ENCODE results near the gene ACE. TPM values are rescaled to one million over a fixed set of nuclear protein-coding genes. Genes with fewer than 3 reads are reported as not detected.

ACE gene
- total and polyA plus RNA-seq, 4 donors = 6.3 to 15.4 (median 11.3) TPM

GRCh38 chr17:63443053-63443452, 33.8 kb upstream of the ACE start:
- no peak overlapping the region for H3K4me3 ChIP-seq (ENCODE audit: low read depth, low read length)
- WGBS (ENCODE audit: insufficient coverage) = 99% methylated on average over 4 of the region's 6 CpGs
- peaks cover 45% of the 10 kb centered on the region for H3K4me1 ChIP-seq (ENCODE audit: control insufficient read depth, insufficient read depth, low read length)
- no peak overlapping the region for H3K27ac ChIP-seq (ENCODE audit: low read depth, low read length)
- no peak for DNase-seq (ENCODE audit: low read depth in 4 of 6, low spot score in 6 of 6)
- H3K9me3 ChIP-seq (ENCODE audit: control insufficient read depth, insufficient read depth, low read length) = no peaks in the 10 kb centered on the region
- no peaks in the 10 kb centered on the region for H3K27me3 ChIP-seq (ENCODE audit: control insufficient read depth, insufficient read depth, low read length)
- peaks cover 15% of the 10 kb centered on the region for H3K36me3 ChIP-seq (ENCODE audit: control insufficient read depth, insufficient read depth, low read length)

DNA sequence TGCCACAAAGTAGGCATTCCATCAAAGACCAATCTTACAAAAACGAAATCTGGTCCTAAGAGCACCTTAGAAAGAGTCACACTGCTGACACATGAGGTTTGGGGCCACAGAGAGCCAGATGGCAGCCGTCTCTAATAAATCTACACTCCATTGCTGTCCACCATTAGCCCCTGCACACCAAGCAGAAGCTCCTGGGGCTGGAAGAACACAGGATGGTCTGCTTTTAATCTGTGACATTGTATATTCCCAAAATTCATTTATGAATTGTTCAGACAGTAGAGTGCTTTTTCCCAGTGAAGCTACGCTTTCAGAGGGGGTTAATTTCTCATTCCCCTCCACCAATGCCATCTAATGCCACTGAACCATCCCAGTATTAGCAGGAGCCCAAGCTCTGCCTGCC, 32.4 kb upstream of the ACE start:
- Histone ChIP-seq H3K36me3 (ENCODE audit: control insufficient read depth, insufficient read depth, low read length) (peaks cover 15% of the 10 kb centered on the region), H3K9me3 (ENCODE audit: control insufficient read depth, insufficient read depth, low read length) (no peaks in the 10 kb centered on the region), H3K4me1 (ENCODE audit: control insufficient read depth, insufficient read depth, low read length) (peaks cover 39% of the 10 kb centered on the region), H3K27ac (ENCODE audit: low read depth, low read length) (no peak overlapping the region), H3K27me3 (ENCODE audit: control insufficient read depth, insufficient read depth, low read length) (no peaks in the 10 kb centered on the region), H3K4me3 (ENCODE audit: low read depth, low read length) (no peak overlapping the region)
- no peak for DNase-seq (ENCODE audit: low read depth in 4 of 6, low spot score in 6 of 6)
- WGBS (ENCODE audit: insufficient coverage) = no CpG with 5 or more reads among the region's 3 CpGs

GRCh38 chr17:63445065-63445464, 31.8 kb upstream of the ACE start:
- Histone ChIP-seq H3K4me3 (ENCODE audit: low read depth, low read length) (no peak overlapping the region), H3K9me3 (ENCODE audit: control insufficient read depth, insufficient read depth, low read length) (no peaks in the 10 kb centered on the region), H3K27me3 (ENCODE audit: control insufficient read depth, insufficient read depth, low read length) (no peaks in the 10 kb centered on the region), H3K4me1 (ENCODE audit: control insufficient read depth, insufficient read depth, low read length) (peaks cover 38% of the 10 kb centered on the region), H3K27ac (ENCODE audit: low read depth, low read length) (no peak overlapping the region), H3K36me3 (ENCODE audit: control insufficient read depth, insufficient read depth, low read length) (peaks cover 15% of the 10 kb centered on the region)
- DNase-seq (ENCODE audit: low read depth in 4 of 6, low spot score in 6 of 6) = no peak
- 65% methylated on average over 2 of the region's 7 CpGs for WGBS (ENCODE audit: insufficient coverage)

DNA sequence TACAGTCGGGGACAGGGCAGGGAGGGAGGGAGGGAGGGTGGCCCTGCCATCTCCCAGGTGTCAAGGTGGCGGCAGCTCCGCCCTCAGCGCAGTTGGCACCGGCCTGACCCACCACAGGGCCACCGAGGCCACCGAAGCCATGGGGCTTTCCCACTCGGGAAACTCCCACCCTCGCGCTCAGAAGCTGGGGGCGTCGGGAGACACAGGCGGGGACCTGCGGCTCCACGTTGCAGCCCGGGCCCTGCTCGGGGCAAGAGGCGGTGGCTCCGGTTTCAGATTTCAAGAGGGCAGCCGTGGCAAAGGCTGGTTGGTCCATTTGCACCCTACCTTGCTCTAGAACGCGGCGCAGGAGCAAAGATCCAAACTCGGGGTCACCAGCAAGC, 31.3 kb upstream of the ACE start:
- WGBS (ENCODE audit: insufficient coverage) = 5% methylated on average over 24 of the region's 24 CpGs
- DNase-seq (ENCODE audit: low read depth in 4 of 6, low spot score in 6 of 6) = no peak
- H3K27me3 ChIP-seq (ENCODE audit: control insufficient read depth, insufficient read depth, low read length) = no peaks in the 10 kb centered on the region

DNA sequence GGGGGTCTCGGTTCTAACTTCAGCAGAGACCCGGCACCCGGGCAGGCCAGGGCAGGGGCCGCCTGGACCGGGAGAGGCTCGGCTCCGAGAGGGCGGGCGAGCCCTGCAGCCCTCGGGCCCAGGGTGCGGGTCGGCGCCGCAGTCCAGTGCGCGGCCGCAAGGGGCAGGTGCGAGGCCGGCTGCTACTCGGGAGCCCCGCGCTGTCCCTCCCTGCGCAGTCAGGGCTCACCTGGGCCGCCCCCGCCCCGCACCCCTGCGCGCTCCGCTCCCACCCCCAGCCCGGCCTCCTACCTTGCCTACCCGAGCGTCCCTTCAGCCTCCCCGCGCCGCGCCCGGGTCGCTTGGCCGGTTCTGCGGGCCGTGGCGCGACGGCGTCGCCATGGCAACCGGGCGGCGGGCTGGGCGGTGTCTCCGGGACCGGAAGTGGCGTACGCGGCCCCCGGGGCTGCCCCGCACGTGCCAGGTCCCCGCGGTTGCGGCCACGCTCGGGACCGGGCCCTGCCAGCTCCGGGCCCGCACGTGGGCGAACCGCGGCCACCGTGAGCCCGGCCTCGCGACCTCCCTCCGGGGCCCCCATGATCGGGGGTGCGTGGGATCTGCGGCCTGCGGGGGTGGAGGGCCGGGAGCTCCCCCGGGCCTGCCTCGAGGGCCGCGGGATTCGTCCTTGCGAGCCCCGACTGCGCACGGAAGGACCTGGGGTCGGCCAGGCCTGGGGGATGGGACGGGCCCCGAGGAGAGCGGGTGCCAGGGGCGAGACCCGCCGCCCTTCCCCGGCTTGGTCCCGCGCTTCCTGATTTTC, 30.7 kb upstream of the ACE start, which contains the start of gene CYB561:
Gene CYB561, minus strand, starts transcription at position 353 of the 799 bp plus-strand sequence. CDS start 8,759 bp downstream, outside the sequence.
- peak in 4 of 6 donors; percentile 58 to 91 (median 74) for DNase-seq (ENCODE audit: low read depth in 4 of 6, low spot score in 6 of 6)
- peaks cover 7% of the 10 kb centered on the region for H3K36me3 ChIP-seq (ENCODE audit: control insufficient read depth, insufficient read depth, low read length)
- peak within 1 kb of the TSS; percentile 52 for H3K4me3 ChIP-seq (ENCODE audit: low read depth, low read length)
- H3K27me3 ChIP-seq (ENCODE audit: control insufficient read depth, insufficient read depth, low read length) = no peaks in the 10 kb centered on the region
- H3K9me3 ChIP-seq (ENCODE audit: control insufficient read depth, insufficient read depth, low read length) = no peaks in the 10 kb centered on the region
- H3K4me1 ChIP-seq (ENCODE audit: control insufficient read depth, insufficient read depth, low read length) = peaks cover 33% of the 10 kb centered on the region
- WGBS (ENCODE audit: insufficient coverage) = under 1% methylated on average over 97 of the region's 99 CpGs
- peak within 1 kb of the TSS; percentile 71 for H3K27ac ChIP-seq (ENCODE audit: low read depth, low read length)

More for the DNA sequence above, 31.3 kb upstream of the ACE start:
- Histone ChIP-seq H3K27ac (ENCODE audit: low read depth, low read length) (no peak overlapping the region), H3K36me3 (ENCODE audit: control insufficient read depth, insufficient read depth, low read length) (peaks cover 10% of the 10 kb centered on the region), H3K4me1 (ENCODE audit: control insufficient read depth, insufficient read depth, low read length) (peaks cover 33% of the 10 kb centered on the region), H3K9me3 (ENCODE audit: control insufficient read depth, insufficient read depth, low read length) (no peaks in the 10 kb centered on the region), H3K4me3 (ENCODE audit: low read depth, low read length) (peak overlapping the region; percentile 52)

- DNase-seq (ENCODE audit: low read depth in 4 of 6, low spot score in 6 of 6) = peak in 1 of 6 donors; percentile 76
- H3K4me3 ChIP-seq (ENCODE audit: low read depth, low read length) = peak overlapping the region; percentile 51
- no peaks in the 10 kb centered on the region for H3K9me3 ChIP-seq (ENCODE audit: control insufficient read depth, insufficient read depth, low read length)
- H3K36me3 ChIP-seq (ENCODE audit: control insufficient read depth, insufficient read depth, low read length) = peaks cover under 1% of the 10 kb centered on the region
- peak overlapping the region; percentile 71 for H3K27ac ChIP-seq (ENCODE audit: low read depth, low read length)
- no peaks in the 10 kb centered on the region for H3K27me3 ChIP-seq (ENCODE audit: control insufficient read depth, insufficient read depth, low read length)
- peaks cover 33% of the 10 kb centered on the region for H3K4me1 ChIP-seq (ENCODE audit: control insufficient read depth, insufficient read depth, low read length)
- 17% methylated on average over 39 of the region's 44 CpGs for WGBS (ENCODE audit: insufficient coverage)
Observed at GRCh38 chr17:63446753-63447470, 29.9 kb upstream of the ACE start.

GRCh38 chr17:63447471-63448009, 29.3 kb upstream of the ACE start:
- Histone ChIP-seq H3K27me3 (ENCODE audit: control insufficient read depth, insufficient read depth, low read length) (no peaks in the 10 kb centered on the region), H3K4me1 (ENCODE audit: control insufficient read depth, insufficient read depth, low read length) (peaks cover 33% of the 10 kb centered on the region), H3K27ac (ENCODE audit: low read depth, low read length) (peak overlapping the region; percentile 71), H3K36me3 (ENCODE audit: control insufficient read depth, insufficient read depth, low read length) (no peaks in the 10 kb centered on the region), H3K4me3 (ENCODE audit: low read depth, low read length) (no peak overlapping the region), H3K9me3 (ENCODE audit: control insufficient read depth, insufficient read depth, low read length) (no peaks in the 10 kb centered on the region)
- WGBS (ENCODE audit: insufficient coverage) = 24% methylated on average over 3 of the region's 12 CpGs
- DNase-seq (ENCODE audit: low read depth in 4 of 6, low spot score in 6 of 6) = no peak

- WGBS (ENCODE audit: insufficient coverage) = 70% methylated on average over 2 of the region's 3 CpGs
- H3K27me3 ChIP-seq (ENCODE audit: control insufficient read depth, insufficient read depth, low read length) = no peaks in the 10 kb centered on the region
Observed at GRCh38 chr17:63448655-63449054, 28.2 kb upstream of the ACE start.

DNA sequence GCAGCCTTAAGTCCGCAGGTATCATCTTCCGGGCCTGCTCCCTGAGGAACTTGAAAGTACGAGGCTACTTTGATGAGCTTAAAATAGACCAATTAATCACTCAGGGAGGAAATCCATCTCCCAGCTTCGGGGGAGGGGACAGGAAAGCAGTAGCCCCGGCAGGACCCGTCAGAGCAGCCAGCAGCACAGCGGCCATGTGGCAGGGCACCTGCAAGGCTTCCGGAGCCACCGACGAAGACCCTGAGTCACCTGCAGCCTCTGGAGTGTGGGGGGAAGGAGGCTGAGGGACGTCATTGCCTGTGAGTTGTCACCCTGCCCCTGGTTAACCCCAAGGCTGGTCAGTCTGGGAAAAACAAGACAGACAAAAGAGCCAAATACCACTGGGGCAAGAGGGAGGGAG, 26.3 kb upstream of the ACE start:
- Histone ChIP-seq H3K27ac (ENCODE audit: low read depth, low read length) (no peak overlapping the region), H3K4me1 (ENCODE audit: control insufficient read depth, insufficient read depth, low read length) (peaks cover 26% of the 10 kb centered on the region), H3K9me3 (ENCODE audit: control insufficient read depth, insufficient read depth, low read length) (no peaks in the 10 kb centered on the region), H3K4me3 (ENCODE audit: low read depth, low read length) (no peak overlapping the region), H3K36me3 (ENCODE audit: control insufficient read depth, insufficient read depth, low read length) (no peaks in the 10 kb centered on the region), H3K27me3 (ENCODE audit: control insufficient read depth, insufficient read depth, low read length) (no peaks in the 10 kb centered on the region)
- DNase-seq (ENCODE audit: low read depth in 4 of 6, low spot score in 6 of 6) = no peak
- 38% methylated on average over 9 of the region's 11 CpGs for WGBS (ENCODE audit: insufficient coverage)

More at GRCh38 chr17:63448655-63449054, 28.2 kb upstream of the ACE start:
- no peak for DNase-seq (ENCODE audit: low read depth in 4 of 6, low spot score in 6 of 6)
- H3K9me3 ChIP-seq (ENCODE audit: control insufficient read depth, insufficient read depth, low read length) = no peaks in the 10 kb centered on the region
- no peak overlapping the region for H3K4me3 ChIP-seq (ENCODE audit: low read depth, low read length)
- H3K27ac ChIP-seq (ENCODE audit: low read depth, low read length) = no peak overlapping the region
- no peaks in the 10 kb centered on the region for H3K36me3 ChIP-seq (ENCODE audit: control insufficient read depth, insufficient read depth, low read length)
- peaks cover 30% of the 10 kb centered on the region for H3K4me1 ChIP-seq (ENCODE audit: control insufficient read depth, insufficient read depth, low read length)
